ENCODE results near the gene INSYN1.
"Not testable (repeated sequence)": the region's sequence is repeated elsewhere in the genome, so short reads cannot be mapped to it uniquely, and the experiment has no call there.

INSYN1 gene

GRCh38 chr15:73749971-73750370, 3.2 kb downstream of the INSYN1 start:
- no peak for DNase-seq (ENCODE audit: low read depth in 2 of 2)

- DNase-seq (ENCODE audit: low read depth in 2 of 2): no peak
Measured at GRCh38 chr15:73749533-73749932, 3.6 kb downstream of the INSYN1 start.

DNA sequence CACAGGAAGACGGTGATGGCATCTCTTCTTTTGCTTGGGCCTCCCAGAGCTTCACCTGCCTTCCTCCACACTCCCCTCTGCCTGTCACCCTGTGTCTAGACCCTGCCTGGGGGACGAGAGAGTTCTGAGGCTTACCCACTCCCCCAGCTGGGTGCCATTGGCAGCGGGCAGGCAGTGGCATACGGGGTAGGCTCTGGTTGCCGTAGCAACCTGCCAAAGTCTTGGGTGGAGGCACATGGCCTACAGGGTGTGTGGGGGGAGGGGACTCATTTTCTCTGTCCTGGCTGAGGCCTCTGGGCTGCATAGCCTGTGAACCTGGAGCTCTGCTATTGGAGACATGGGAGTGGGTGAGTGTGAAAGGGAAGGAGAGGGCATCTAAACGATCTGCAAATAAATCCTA, 4.4 kb downstream of the INSYN1 start:
- DNase-seq (ENCODE audit: low read depth in 2 of 2): no peak

- DNase-seq (ENCODE audit: low read depth in 2 of 2): no peak
Measured at GRCh38 chr15:73747847-73748590, 5.1 kb downstream of the INSYN1 start.

DNA sequence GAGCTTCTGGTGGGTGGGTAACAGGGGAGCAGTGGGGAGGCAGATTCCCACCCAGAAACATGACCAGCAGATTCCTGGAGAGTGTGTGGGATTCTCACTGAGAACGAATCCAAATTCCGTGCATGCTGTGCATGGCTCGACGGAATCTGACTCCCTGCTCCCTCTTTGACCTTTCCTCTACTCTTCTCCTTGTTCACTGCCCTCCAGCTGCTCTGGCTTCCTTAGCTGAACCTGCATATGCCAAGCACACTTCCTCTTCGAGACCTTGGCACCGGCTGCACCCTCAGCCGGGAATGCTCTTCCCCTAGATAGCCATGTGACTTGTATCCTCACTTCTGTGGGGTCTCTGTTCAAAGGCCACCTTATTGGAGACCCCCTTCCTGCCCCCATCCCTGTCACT, 6.3 kb downstream of the INSYN1 start:
- no peak for DNase-seq (ENCODE audit: low read depth in 2 of 2)

GRCh38 chr15:73746261-73746660, 6.9 kb downstream of the INSYN1 start:
- no peak for DNase-seq (ENCODE audit: low read depth in 2 of 2)

DNA sequence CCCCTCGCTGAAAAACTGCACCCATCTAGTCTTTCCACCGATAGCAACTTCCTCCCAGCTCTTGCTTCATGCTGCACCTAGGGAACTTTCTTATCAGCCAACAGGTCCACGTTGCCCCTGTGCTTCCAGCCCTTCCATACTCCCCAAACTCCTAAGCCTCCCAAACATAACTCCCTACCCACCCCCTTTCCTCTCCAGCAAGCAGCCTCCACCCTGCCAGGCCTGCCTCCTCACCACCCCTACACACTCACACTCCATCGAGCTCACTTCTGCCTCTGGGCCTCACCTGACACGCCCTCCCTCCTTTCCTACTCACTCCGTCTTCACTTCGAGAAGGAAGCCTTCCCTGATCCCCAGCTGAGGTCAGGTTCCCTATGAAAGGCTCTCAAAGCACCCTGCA, 8.1 kb downstream of the INSYN1 start:
- no peak for DNase-seq (ENCODE audit: low read depth in 2 of 2)

DNA sequence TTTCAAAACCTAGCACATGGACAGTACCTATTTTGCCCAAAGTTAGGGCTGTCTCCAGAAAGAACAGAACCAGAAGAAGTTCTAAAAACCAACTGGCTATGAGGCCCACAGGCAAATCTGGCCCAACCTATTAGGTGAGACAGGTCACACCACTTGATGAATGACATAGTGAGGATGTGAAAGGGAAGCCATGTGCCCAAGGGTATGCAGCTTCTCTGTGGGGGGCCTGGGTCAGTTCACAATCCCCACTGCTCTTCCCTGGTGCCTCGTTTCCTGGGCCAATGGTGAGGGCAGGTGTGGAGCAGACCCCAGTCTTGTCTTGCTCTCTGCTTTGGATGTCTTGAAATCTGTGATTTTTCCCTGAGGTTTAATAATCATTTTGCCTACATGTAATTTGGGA, 8.9 kb downstream of the INSYN1 start:
- no peak for DNase-seq (ENCODE audit: low read depth in 2 of 2)

GRCh38 chr15:73741321-73741836, 11.8 kb downstream of the INSYN1 start:
- DNase-seq (ENCODE audit: low read depth in 2 of 2): no peak

GRCh38 chr15:73740152-73741048, 12.8 kb downstream of the INSYN1 start:
- DNase-seq (ENCODE audit: low read depth in 2 of 2): no peak

- no peak for DNase-seq (ENCODE audit: low read depth in 2 of 2)
Measured at GRCh38 chr15:73737535-73737934, 15.6 kb downstream of the INSYN1 start.

GRCh38 chr15:73732930-73733329, 20.2 kb downstream of the INSYN1 start:
- no peak for DNase-seq (ENCODE audit: low read depth in 2 of 2)

GRCh38 chr15:73732051-73732450, 21.1 kb downstream of the INSYN1 start:
- not testable (repeated sequence) for DNase-seq (ENCODE audit: low read depth in 2 of 2)

- no peak for DNase-seq (ENCODE audit: low read depth in 2 of 2)
Measured at GRCh38 chr15:73727330-73727976, 25.7 kb downstream of the INSYN1 start.

- no peak for DNase-seq (ENCODE audit: low read depth in 2 of 2)
Measured at GRCh38 chr15:73724212-73724611, 28.9 kb downstream of the INSYN1 start.

- DNase-seq (ENCODE audit: low read depth in 2 of 2): no peak
Measured at GRCh38 chr15:73723191-73723590, 30.0 kb downstream of the INSYN1 start.

- DNase-seq (ENCODE audit: low read depth in 2 of 2): no peak
Measured at GRCh38 chr15:73722425-73722824, 30.7 kb downstream of the INSYN1 start.

DNA sequence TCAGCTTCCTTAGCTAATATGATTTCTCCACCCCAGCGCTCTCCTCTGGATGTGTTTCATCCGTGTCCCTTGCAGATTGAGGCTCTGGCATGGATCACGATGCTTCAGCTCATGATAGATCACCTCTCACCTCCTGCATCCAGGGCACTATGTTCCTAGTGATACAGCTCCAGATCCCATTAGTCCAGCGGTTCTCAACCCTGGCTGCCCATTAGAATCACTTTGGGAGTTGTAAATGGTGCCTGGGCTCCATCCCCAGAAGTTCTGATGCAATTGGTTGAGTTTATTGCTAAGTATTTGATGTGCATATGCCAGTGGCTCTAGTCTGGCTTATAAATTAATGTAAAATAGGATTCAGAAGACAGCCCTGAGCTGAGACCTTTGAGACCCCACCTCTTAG, 34.5 kb downstream of the INSYN1 start:
- DNase-seq (ENCODE audit: low read depth in 2 of 2): no peak

DNA sequence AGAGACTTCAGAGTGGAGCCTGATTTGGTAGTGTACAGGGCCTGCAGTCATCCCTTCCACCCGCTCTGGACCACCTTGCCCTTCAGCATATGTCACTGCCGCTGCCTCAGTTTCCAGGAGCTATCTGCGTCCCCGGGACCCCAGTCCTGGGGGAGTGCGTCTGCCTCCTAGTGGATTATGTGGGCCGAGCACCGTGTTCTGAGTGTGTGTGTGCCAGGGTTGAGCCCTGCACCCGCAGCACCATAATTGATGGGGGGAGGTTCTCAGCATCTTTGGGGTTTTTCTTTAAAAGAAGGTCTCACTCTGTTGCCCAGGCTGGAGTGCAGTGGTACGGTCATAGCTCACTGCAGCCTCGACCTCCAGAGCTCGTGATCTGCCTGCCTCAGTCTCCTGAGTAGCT, 35.3 kb downstream of the INSYN1 start:
- no peak for DNase-seq (ENCODE audit: low read depth in 2 of 2)

DNA sequence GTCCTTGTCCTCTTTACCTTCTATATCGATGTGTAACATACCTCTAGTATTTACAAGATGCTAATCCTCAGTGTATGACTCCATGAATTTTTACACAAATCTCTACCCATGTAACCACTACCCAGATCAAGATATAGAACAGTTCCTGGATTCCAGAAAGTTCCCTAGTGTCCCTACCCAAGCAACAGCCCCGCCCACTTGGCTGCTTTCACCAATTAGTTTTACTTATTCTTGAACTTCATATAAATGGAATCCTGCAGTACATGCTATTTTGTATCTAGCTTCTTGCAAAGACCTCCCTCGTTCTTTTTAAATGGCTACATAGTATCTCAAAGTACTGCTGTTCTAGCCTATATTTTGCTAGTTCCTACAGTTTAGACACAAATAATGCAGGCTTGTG, 35.9 kb downstream of the INSYN1 start:
- no peak for DNase-seq (ENCODE audit: low read depth in 2 of 2)

DNA sequence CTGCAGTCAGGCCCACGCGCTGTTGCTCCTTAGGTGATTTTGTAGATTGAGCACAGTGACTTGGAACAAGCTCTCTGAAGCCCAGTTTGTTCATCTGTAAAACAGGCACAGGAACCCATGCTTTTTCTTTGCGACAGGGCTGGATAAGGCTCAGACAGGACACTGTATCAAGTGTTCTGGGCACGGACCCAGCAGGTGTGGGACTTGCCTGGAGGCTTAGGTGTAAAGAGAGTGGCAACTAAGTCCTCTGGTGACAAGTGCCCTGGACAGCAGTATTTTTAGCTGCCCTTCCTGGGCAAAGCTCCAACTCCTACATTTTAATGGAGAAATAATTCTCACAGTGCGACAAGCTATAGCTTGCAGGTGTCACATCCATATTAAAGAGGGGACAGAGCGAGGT, 36.7 kb downstream of the INSYN1 start:
- DNase-seq (ENCODE audit: low read depth in 2 of 2): no peak

DNA sequence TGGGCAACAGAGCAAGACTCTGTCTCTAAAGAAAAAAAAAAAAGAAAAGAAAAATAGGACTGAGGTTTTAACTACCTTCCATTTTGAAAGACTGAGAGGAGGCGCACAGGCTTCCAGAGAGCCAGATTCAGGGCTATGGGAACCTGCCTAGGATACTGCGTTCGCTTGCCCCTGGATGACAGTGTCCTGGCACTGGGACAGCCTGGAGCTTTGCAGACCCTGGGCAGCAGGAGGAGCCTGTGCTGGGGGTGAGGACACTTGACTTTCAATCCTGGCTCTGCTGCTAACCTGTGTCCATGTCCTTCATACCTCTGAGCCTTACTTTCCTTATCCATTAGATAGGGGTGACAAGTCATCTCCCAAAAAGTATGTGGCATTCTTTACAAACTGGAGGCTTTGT, 37.7 kb downstream of the INSYN1 start:
- no peak for DNase-seq (ENCODE audit: low read depth in 2 of 2)

Measured in stimulated activated CD8-positive, alpha-beta memory T cell treated with anti-CD3 and anti-CD28 coated beads, Interleukin-15, amount 100 ng/mL, for 4 hours (primary cell).